K562 (cell line): ENCODE measurements around the gene VEGFA. TPM values are rescaled to one million over a fixed set of nuclear protein-coding genes. Genes with fewer than 3 reads are reported as not detected.

Experiments
- C11orf30 ChIP-seq: fragments of 450-650 bp; IDR thresholded peaks from 2 replicates; pipeline ENCODE4 v1.6.1; 2016; ENCODE audit warnings: low read depth, mild to moderate bottlenecking
- CC2D1A ChIP-seq: fragments of 450-650 bp; IDR thresholded peaks from 2 replicates; pipeline ENCODE4 v1.6.1; 2017; ENCODE audit warnings: mild to moderate bottlenecking
- HNRNPK ChIP-seq: fragments of 200-400 bp; formaldehyde crosslinking; IDR thresholded peaks from one replicate; pipeline ENCODE4 v1.6.1; 2018; ENCODE audit warnings: mild to moderate bottlenecking, low read depth, low read length; ENCODE audit not compliant: poor library complexity, severe bottlenecking
- IRF2 ChIP-seq: sonication (generic); formaldehyde crosslinking; IDR thresholded peaks from 2 replicates; pipeline ENCODE4 v1.8.1; 2022; ENCODE audit warnings: mild to moderate bottlenecking, missing genetic modification reagents
- KLF13 ChIP-seq: fragments of 450-650 bp; IDR thresholded peaks from 2 replicates; pipeline ENCODE4 v1.6.1; 2016; ENCODE audit warnings: missing genetic modification characterization, low read depth, mild to moderate bottlenecking, missing compliant biosample characterization, moderate library complexity, borderline replicate concordance
- KLF16 ChIP-seq: IDR thresholded peaks from 2 replicates; pipeline ENCODE4 v1.6.1; 2016; ENCODE audit warnings: antibody characterized with exemption
- LEF1 ChIP-seq: fragments of 450-650 bp; IDR thresholded peaks from 2 replicates; pipeline ENCODE4 v1.6.1; 2016; ENCODE audit warnings: mild to moderate bottlenecking
- NEUROD1 ChIP-seq: fragments of 150-350 bp; IDR thresholded peaks from 2 replicates; pipeline ENCODE4 v1.6.1; 2014; ENCODE audit warnings: borderline replicate concordance, low read length, low read depth; ENCODE audit not compliant: partially characterized antibody
- RBFOX2 ChIP-seq: fragments of 200-400 bp; formaldehyde crosslinking; IDR thresholded peaks from 2 replicates; pipeline ENCODE4 v1.6.1; 2017; ENCODE audit warnings: low read depth, mild to moderate bottlenecking, low read length, moderate library complexity
- RBM14 ChIP-seq: fragments of 200-400 bp; formaldehyde crosslinking; IDR thresholded peaks from 2 replicates; pipeline ENCODE4 v1.6.1; 2018; ENCODE audit warnings: low read depth, mild to moderate bottlenecking, low read length, moderate library complexity, borderline replicate concordance; ENCODE audit not compliant: insufficient read depth
- RBM22 ChIP-seq: fragments of 200-400 bp; formaldehyde crosslinking; IDR thresholded peaks from 2 replicates; pipeline ENCODE4 v1.6.1; 2018; ENCODE audit warnings: low read length, low read depth; ENCODE audit not compliant: poor library complexity, severe bottlenecking
- ZBED1 ChIP-seq: IDR thresholded peaks from 2 replicates; pipeline ENCODE4 v1.6.1; 2014
- ZBTB1 ChIP-seq: sonication (generic); formaldehyde crosslinking; IDR thresholded peaks from 2 replicates; pipeline ENCODE4 v1.8.1; 2023; ENCODE audit warnings: missing genetic modification reagents, low read depth, mild to moderate bottlenecking, borderline replicate concordance
- ZHX1 ChIP-seq: fragments of 150-350 bp; conservative IDR thresholded peaks from 2 replicates; pipeline ENCODE4 v1.6.1; 2014; ENCODE audit warnings: low read length
- ZNF668 ChIP-seq: fragments of 250-450 bp; sonication (Bioruptor Pico); IDR thresholded peaks from 2 replicates; pipeline ENCODE4 v1.8.0; 2022; ENCODE audit warnings: mild to moderate bottlenecking, inconsistent platforms
- ZNF830 ChIP-seq: fragments of 250-450 bp; sonication (Bioruptor Pico); IDR thresholded peaks from 2 replicates; pipeline ENCODE4 v1.5.0; 2021; ENCODE audit warnings: mild to moderate bottlenecking
- polyA plus RNA-seq, 8 experiments: library from polyadenylated mRNA; depleted of rRNA in 4 of 8; stranded (reverse) in 5 of 8; unstranded in 3 of 8; fragments of >200 nt; fragmentation: Nextera tagmentation in 2 of 8; fragmentation: Illumina TruSeq in 1 of 8; extraction: Ambion mirVana in 2 of 8; extraction: Trizol in 1 of 8; gene quantifications; 2 replicates each; pipeline versions ENCODE4 v1.2.1 to v1.2.3, GENCODE V29; 2011 to 2014; ENCODE audit warnings: inconsistent platforms in 1 of 8, missing spikeins in 1 of 8
- total RNA-seq, 7 experiments: library from RNA; depleted of rRNA in 6 of 7; stranded (reverse); fragments of >200 nt in 6 of 7; fragmentation: Illumina TruSeq in 2 of 7; extraction: Trizol in 2 of 7; gene quantifications; 2 replicates each; pipeline versions ENCODE4 v1.2.1 to v1.2.3, GENCODE V29; 2011 to 2021; ENCODE audit warnings: low replicate concordance in 1 of 7
- TF ChIP-seq, protein P1 (sequence below): sonication (generic); formaldehyde crosslinking; IDR thresholded peaks from 2 replicates; pipeline ENCODE4 v1.9.0; 2022; ENCODE audit warnings: mild to moderate bottlenecking, missing genetic modification reagents
- TF ChIP-seq, protein P2 (sequence below): sonication (generic); formaldehyde crosslinking; IDR thresholded peaks from 2 replicates; pipeline ENCODE4 v1.8.1; 2023; ENCODE audit warnings: missing genetic modification reagents, mild to moderate bottlenecking, borderline replicate concordance

Gene VEGFA
- total and polyA plus RNA-seq, 9 of the 15 experiments (the other 6 are each of a cell fraction or from before 2014, with no cell fraction given) = 14.0 to 271 (median 124) TPM

GRCh38 chr6:43774776-43775534 lies 4.9 kb downstream of the VEGFA start (continued):
- TF ChIP-seq IRF2 (CRISPR knock-in tag) (no peak), ZNF830 (CRISPR knock-in tag) (no peak), ZNF668 (CRISPR knock-in tag) (no peak), CC2D1A (peak; percentile 49; the same call in 1 of the 2 replicates), KLF13 (tag) (peak; percentile 99), ZHX1 (no peak), KLF16 (0 out of 2 replicates have a peak, but pooled peaks have one; percentile 4), LEF1 (no peak), C11orf30 (no peak), RBFOX2 (peak; percentile 84), RBM22 (peak; percentile 33), RBM14 (no peak), HNRNPK (no peak), NEUROD1 (peak; percentile 45), ZBTB1 (CRISPR knock-in tag) (no peak), ZBED1 (no peak)
- TF ChIP-seq, protein P1, sequence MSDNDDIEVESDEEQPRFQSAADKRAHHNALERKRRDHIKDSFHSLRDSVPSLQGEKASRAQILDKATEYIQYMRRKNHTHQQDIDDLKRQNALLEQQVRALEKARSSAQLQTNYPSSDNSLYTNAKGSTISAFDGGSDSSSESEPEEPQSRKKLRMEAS (CRISPR knock-in tag) = no peak
- TF ChIP-seq, protein P2, sequence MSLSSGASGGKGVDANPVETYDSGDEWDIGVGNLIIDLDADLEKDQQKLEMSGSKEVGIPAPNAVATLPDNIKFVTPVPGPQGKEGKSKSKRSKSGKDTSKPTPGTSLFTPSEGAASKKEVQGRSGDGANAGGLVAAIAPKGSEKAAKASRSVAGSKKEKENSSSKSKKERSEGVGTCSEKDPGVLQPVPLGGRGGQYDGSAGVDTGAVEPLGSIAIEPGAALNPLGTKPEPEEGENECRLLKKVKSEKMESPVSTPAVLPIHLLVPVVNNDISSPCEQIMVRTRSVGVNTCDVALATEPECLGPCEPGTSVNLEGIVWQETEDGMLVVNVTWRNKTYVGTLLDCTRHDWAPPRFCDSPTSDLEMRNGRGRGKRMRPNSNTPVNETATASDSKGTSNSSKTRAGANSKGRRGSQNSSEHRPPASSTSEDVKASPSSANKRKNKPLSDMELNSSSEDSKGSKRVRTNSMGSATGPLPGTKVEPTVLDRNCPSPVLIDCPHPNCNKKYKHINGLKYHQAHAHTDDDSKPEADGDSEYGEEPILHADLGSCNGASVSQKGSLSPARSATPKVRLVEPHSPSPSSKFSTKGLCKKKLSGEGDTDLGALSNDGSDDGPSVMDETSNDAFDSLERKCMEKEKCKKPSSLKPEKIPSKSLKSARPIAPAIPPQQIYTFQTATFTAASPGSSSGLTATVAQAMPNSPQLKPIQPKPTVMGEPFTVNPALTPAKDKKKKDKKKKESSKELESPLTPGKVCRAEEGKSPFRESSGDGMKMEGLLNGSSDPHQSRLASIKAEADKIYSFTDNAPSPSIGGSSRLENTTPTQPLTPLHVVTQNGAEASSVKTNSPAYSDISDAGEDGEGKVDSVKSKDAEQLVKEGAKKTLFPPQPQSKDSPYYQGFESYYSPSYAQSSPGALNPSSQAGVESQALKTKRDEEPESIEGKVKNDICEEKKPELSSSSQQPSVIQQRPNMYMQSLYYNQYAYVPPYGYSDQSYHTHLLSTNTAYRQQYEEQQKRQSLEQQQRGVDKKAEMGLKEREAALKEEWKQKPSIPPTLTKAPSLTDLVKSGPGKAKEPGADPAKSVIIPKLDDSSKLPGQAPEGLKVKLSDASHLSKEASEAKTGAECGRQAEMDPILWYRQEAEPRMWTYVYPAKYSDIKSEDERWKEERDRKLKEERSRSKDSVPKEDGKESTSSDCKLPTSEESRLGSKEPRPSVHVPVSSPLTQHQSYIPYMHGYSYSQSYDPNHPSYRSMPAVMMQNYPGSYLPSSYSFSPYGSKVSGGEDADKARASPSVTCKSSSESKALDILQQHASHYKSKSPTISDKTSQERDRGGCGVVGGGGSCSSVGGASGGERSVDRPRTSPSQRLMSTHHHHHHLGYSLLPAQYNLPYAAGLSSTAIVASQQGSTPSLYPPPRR = no peak
